Loucy (cell line): ENCODE data around the gene ACOT11.

Experiments
- H2AFZ ChIP-seq: fragments of 200-600 bp; sonication (generic); 2 replicates; pipeline ENCODE4 v1.6.0; 2016; ENCODE audit warnings: antibody characterized with exemption, mild to moderate bottlenecking, low read length, moderate library complexity
- H3F3A ChIP-seq: fragments of 200-600 bp; 2 replicates; pipeline ENCODE4 v1.6.0; 2016; ENCODE audit warnings: antibody characterized with exemption, low read depth, mild to moderate bottlenecking
- H3K27me3 ChIP-seq: fragments of 200-600 bp; sonication (generic); 2 replicates; pipeline ENCODE4 v1.6.1; 2014; ENCODE audit warnings: low read length, mild to moderate bottlenecking; ENCODE audit not compliant: insufficient read depth, poor library complexity, severe bottlenecking
- H3K36me3 ChIP-seq: fragments of 200-600 bp; sonication (generic); 2 replicates; pipeline ENCODE4 v1.6.1; 2016; ENCODE audit warnings: low read length; ENCODE audit not compliant: insufficient read depth
- H3K4me1 ChIP-seq: fragments of 200-600 bp; sonication (generic); 2 replicates; pipeline ENCODE4 v1.5.1; 2014; ENCODE audit warnings: low read length, mild to moderate bottlenecking; ENCODE audit not compliant: insufficient read depth, poor library complexity, severe bottlenecking
- H3K4me2 ChIP-seq: fragments of 200-600 bp; sonication (generic); 2 replicates; pipeline ENCODE4 v1.6.0; 2014; ENCODE audit warnings: antibody characterized with exemption, low read length, low read depth, mild to moderate bottlenecking; ENCODE audit not compliant: poor library complexity, severe bottlenecking
- H3K4me3 ChIP-seq: fragments of 200-600 bp; sonication (generic); 2 replicates; pipeline ENCODE4 v1.5.1; 2014; ENCODE audit warnings: low read length, mild to moderate bottlenecking, mixed read lengths; ENCODE audit not compliant: poor library complexity, severe bottlenecking
- H3K79me2 ChIP-seq: fragments of 200-600 bp; sonication (generic); 2 replicates; pipeline ENCODE4 v1.6.1; 2014; ENCODE audit warnings: low read length; ENCODE audit not compliant: insufficient read depth
- H3K9ac ChIP-seq: fragments of 200-600 bp; sonication (generic); 2 replicates; pipeline ENCODE4 v1.6.0; 2014; ENCODE audit warnings: mild to moderate bottlenecking, low read depth, low read length, moderate library complexity; ENCODE audit not compliant: poor library complexity, severe bottlenecking
- H3K9me2 ChIP-seq: fragments of 200-600 bp; sonication (generic); replicated peaks from 2 replicates; pipeline ENCODE4 v1.6.1; 2016; ENCODE audit warnings: low read depth, low read length, mixed read lengths
- H3K9me3 ChIP-seq: fragments of 200-600 bp; sonication (generic); 2 replicates; pipeline ENCODE4 v1.6.1; 2014; ENCODE audit warnings: mild to moderate bottlenecking, antibody characterized with exemption, low read length, low read depth; ENCODE audit not compliant: insufficient read depth
- H4K20me1 ChIP-seq: fragments of 200-600 bp; sonication (generic); 2 replicates; pipeline ENCODE4 v1.6.0; 2014; ENCODE audit warnings: antibody characterized with exemption, low read length, mild to moderate bottlenecking; ENCODE audit not compliant: insufficient read depth, poor library complexity, severe bottlenecking
- EZH2phosphoT487 ChIP-seq: fragments of 200-600 bp; IDR thresholded peaks from 2 replicates; pipeline ENCODE4 v1.6.1; 2018; ENCODE audit warnings: antibody characterized with exemption, mild to moderate bottlenecking, moderate library complexity, borderline replicate concordance
- TF ChIP-seq, protein P1 (sequence below): fragments of 200-600 bp; sonication (generic); conservative IDR thresholded peaks from 2 replicates; pipeline ENCODE4 v1.5.1; 2014; ENCODE audit warnings: mild to moderate bottlenecking, antibody characterized with exemption, low read length

The ACOT11 gene

DNA sequence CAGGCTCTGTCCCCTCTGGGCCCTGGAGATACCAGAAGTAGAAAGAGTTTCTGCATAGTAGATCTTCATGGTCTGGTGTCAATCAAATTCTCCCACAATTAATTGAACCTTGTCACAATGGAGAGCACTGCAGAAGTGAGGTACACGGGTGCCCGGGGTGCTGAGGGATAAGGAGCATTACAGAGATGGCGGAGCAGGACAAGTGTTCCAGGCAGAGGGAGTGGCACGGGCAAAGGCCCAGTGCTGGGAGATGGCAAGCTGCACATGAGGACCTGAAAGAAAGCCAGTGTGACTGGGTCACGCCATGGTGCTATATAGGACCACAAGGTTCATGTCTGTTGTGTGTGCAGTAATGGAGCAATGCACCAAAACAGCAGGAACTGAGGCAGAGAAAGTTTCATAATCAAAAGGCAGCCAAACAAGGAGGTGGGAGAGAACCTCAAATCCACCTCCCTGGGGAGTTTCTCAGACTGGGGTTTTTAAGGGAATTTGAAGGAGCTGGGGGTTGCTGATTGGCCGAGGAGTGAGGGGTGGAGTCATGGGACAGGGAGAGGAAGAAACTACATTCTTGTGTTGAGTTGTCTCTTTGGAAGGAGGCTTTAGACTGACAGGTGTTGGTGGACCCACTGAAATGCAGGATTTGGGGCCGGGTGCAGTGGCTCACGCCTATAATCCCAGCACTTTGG, 27.7 kb downstream of the ACOT11 start:
- H3K36me3 ChIP-seq = no peaks in the 10 kb centered on the region
- no peak overlapping the region for H3K9ac ChIP-seq
- H3K27me3 ChIP-seq = no peaks in the 10 kb centered on the region
- no peaks in the 10 kb centered on the region for H4K20me1 ChIP-seq
- H3K4me2 ChIP-seq = peak overlapping the region; percentile 5
- H3K9me3 ChIP-seq = no peaks in the 10 kb centered on the region
- no peak overlapping the region for H2AFZ ChIP-seq
- H3K9me2 ChIP-seq = no peaks in the 10 kb centered on the region
- H3F3A ChIP-seq = no peaks in the 10 kb centered on the region
- H3K4me3 ChIP-seq = no peak overlapping the region
- H3K79me2 ChIP-seq = no peaks in the 10 kb centered on the region
- no peak for TF ChIP-seq EZH2phosphoT487
- TF ChIP-seq, protein P1, sequence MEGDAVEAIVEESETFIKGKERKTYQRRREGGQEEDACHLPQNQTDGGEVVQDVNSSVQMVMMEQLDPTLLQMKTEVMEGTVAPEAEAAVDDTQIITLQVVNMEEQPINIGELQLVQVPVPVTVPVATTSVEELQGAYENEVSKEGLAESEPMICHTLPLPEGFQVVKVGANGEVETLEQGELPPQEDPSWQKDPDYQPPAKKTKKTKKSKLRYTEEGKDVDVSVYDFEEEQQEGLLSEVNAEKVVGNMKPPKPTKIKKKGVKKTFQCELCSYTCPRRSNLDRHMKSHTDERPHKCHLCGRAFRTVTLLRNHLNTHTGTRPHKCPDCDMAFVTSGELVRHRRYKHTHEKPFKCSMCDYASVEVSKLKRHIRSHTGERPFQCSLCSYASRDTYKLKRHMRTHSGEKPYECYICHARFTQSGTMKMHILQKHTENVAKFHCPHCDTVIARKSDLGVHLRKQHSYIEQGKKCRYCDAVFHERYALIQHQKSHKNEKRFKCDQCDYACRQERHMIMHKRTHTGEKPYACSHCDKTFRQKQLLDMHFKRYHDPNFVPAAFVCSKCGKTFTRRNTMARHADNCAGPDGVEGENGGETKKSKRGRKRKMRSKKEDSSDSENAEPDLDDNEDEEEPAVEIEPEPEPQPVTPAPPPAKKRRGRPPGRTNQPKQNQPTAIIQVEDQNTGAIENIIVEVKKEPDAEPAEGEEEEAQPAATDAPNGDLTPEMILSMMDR = no peak
- H3K4me1 ChIP-seq = peaks cover 58% of the 10 kb centered on the region

DNA sequence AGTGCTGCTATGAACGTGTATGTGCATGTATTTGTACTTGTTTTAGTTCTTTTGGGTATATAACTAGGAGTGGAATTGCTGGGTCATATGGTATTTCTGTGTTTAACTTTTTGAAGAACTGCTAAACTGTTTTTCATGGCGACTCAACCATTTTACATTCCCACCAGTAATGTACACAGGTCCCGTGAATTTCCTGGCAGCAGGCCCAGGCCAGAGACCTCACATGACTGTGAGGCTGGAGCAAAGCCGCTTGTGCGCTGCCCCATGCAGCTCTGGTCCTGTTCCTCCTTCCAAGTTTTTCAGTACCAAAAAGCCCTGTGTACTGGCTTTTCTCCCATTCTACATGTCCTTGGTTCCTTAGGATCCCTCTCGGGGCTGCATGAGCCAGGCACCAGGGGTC, 29.6 kb downstream of the ACOT11 start:
- Histone ChIP-seq H3K36me3 (no peaks in the 10 kb centered on the region), H4K20me1 (no peaks in the 10 kb centered on the region), H3K4me3 (no peak overlapping the region), H3K4me2 (no peak overlapping the region), H3F3A (no peaks in the 10 kb centered on the region), H2AFZ (no peak overlapping the region), H3K27me3 (no peaks in the 10 kb centered on the region), H3K79me2 (no peaks in the 10 kb centered on the region), H3K9me2 (no peaks in the 10 kb centered on the region), H3K9ac (no peak overlapping the region), H3K9me3 (no peaks in the 10 kb centered on the region), H3K4me1 (peaks cover 40% of the 10 kb centered on the region)
- TF ChIP-seq, protein P1 = no peak
- TF ChIP-seq EZH2phosphoT487 = no peak

GRCh38 chr1:54579337-54579781, 31.3 kb downstream of the ACOT11 start:
- no peaks in the 10 kb centered on the region for H3K9me2 ChIP-seq
- no peaks in the 10 kb centered on the region for H3K36me3 ChIP-seq
- H3K4me2 ChIP-seq = no peak overlapping the region
- no peaks in the 10 kb centered on the region for H3K9me3 ChIP-seq
- no peak overlapping the region for H3K9ac ChIP-seq
- TF ChIP-seq EZH2phosphoT487 = no peak
- TF ChIP-seq, protein P1 = no peak
- H3K4me3 ChIP-seq = no peak overlapping the region
- no peaks in the 10 kb centered on the region for H4K20me1 ChIP-seq
- H3K4me1 ChIP-seq = peaks cover 29% of the 10 kb centered on the region
- H2AFZ ChIP-seq = no peak overlapping the region
- no peaks in the 10 kb centered on the region for H3K79me2 ChIP-seq
- no peaks in the 10 kb centered on the region for H3F3A ChIP-seq
- no peaks in the 10 kb centered on the region for H3K27me3 ChIP-seq
